ENCODE data around the gene MRRF. TPM values are rescaled to one million over a fixed set of nuclear protein-coding genes. Genes with fewer than 3 reads are reported as not detected.
"Not testable (repeated sequence)": the region's sequence is repeated elsewhere in the genome, so short reads cannot be mapped to it uniquely, and the experiment has no call there.

MRRF gene
- polyA plus RNA-seq, 1 donor (not counting 4 experiments of a cell fraction or from before 2014, with no cell fraction given) = 82.6 TPM

- Histone ChIP-seq H3K27me3 (ENCODE audit: control insufficient read depth, extremely low read depth, insufficient read depth, low read length) (no peaks in the 10 kb centered on the region), H3K9me3 (ENCODE audit: control insufficient read depth, low read depth, low read length) (no peaks in the 10 kb centered on the region), H3K36me3 (ENCODE audit: control insufficient read depth in 2 of 2, extremely low read depth in 1 of 2, insufficient read depth in 2 of 2, low read length in 2 of 2) (peaks cover under 1 to 8% of the 10 kb centered on the region in 2 experiments), H3K4me2 (ENCODE audit: control insufficient read depth, extremely low read depth, insufficient read depth, low read depth, low read length) (no peak overlapping the region), H3K27ac (ENCODE audit: control insufficient read depth, insufficient read depth, low read length) (no peak overlapping the region), H3K4me3 (ENCODE audit: control insufficient read depth in 2 of 3, extremely low read depth in 1 of 3, insufficient read depth in 2 of 3, low read depth in 1 of 3, low read length in 3 of 3) (no peak overlapping the region), H3K9me1 (ENCODE audit: control insufficient read depth, extremely low read depth, insufficient read depth, low read length) (no peaks in the 10 kb centered on the region), H4K20me1 (ENCODE audit: control insufficient read depth, extremely low read depth, insufficient read depth, low read length) (no peaks in the 10 kb centered on the region), H3K79me2 (ENCODE audit: control insufficient read depth, insufficient read depth, low read length) (no peaks in the 10 kb centered on the region), H2AFZ (ENCODE audit: control insufficient read depth, low read length) (no peak overlapping the region), H3K4me1 (ENCODE audit: control insufficient read depth, extremely low read depth, insufficient read depth, low read length) (no peaks in the 10 kb centered on the region), H3K9ac (ENCODE audit: control insufficient read depth, extremely low read depth, insufficient read depth, low read length) (no peak overlapping the region)
- TF ChIP-seq CTCF (optimal IDR thresholded peaks at IDR 0.05 in 1 of 3, IDR thresholded peaks at IDR 0.05 in 1 of 3, conservative IDR thresholded peaks at IDR 0.05 in 1 of 3; ENCODE audit: extremely low read depth in 1 of 3, insufficient read depth in 2 of 3, low read length in 3 of 3) = no peak
- TF ChIP-seq EZH2 (IDR thresholded peaks at IDR 0.05; ENCODE audit: low read length) = no peak
- dilution Hi-C loops (cut with MboI; ENCODE audit: extremely low pct_ligation_motif_present, low sequenced_read_pairs) = no loop called here
- FAIRE-seq (no peak), DNase-seq (ENCODE audit: low read depth, low spot score) (no peak)
These were observed 64.9 kb downstream of the MRRF start for GRCh38 chr9:122329597-122329996.

- H3K4me3 ChIP-seq (ENCODE audit: control insufficient read depth in 2 of 3, extremely low read depth in 1 of 3, insufficient read depth in 2 of 3, low read depth in 1 of 3, low read length in 3 of 3); H3K36me3 ChIP-seq (ENCODE audit: control insufficient read depth in 2 of 2, extremely low read depth in 1 of 2, insufficient read depth in 2 of 2, low read length in 2 of 2); dilution Hi-C loops (cut with MboI; ENCODE audit: extremely low pct_ligation_motif_present, low sequenced_read_pairs); H3K9ac ChIP-seq (ENCODE audit: control insufficient read depth, extremely low read depth, insufficient read depth, low read length); H3K4me1 ChIP-seq (ENCODE audit: control insufficient read depth, extremely low read depth, insufficient read depth, low read length); H4K20me1 ChIP-seq (ENCODE audit: control insufficient read depth, extremely low read depth, insufficient read depth, low read length); H3K9me1 ChIP-seq (ENCODE audit: control insufficient read depth, extremely low read depth, insufficient read depth, low read length); H3K27me3 ChIP-seq (ENCODE audit: control insufficient read depth, extremely low read depth, insufficient read depth, low read length); H3K79me2 ChIP-seq (ENCODE audit: control insufficient read depth, insufficient read depth, low read length); H2AFZ ChIP-seq (ENCODE audit: control insufficient read depth, low read length); H3K27ac ChIP-seq (ENCODE audit: control insufficient read depth, insufficient read depth, low read length); H3K4me2 ChIP-seq (ENCODE audit: control insufficient read depth, extremely low read depth, insufficient read depth, low read depth, low read length); H3K9me3 ChIP-seq (ENCODE audit: control insufficient read depth, low read depth, low read length); FAIRE-seq; DNase-seq (ENCODE audit: low read depth, low spot score): not testable (repeated sequence)
These were observed 65.8 kb downstream of the MRRF start for GRCh38 chr9:122330466-122330865.

- no peak overlapping the region for H3K9ac ChIP-seq (ENCODE audit: control insufficient read depth, extremely low read depth, insufficient read depth, low read length)
- H3K36me3 ChIP-seq (ENCODE audit: control insufficient read depth in 2 of 2, extremely low read depth in 1 of 2, insufficient read depth in 2 of 2, low read length in 2 of 2) = peaks cover 0 to 6% of the 10 kb centered on the region in 2 experiments
- H2AFZ ChIP-seq (ENCODE audit: control insufficient read depth, low read length) = no peak overlapping the region
- H3K79me2 ChIP-seq (ENCODE audit: control insufficient read depth, insufficient read depth, low read length) = no peaks in the 10 kb centered on the region
- H3K4me1 ChIP-seq (ENCODE audit: control insufficient read depth, extremely low read depth, insufficient read depth, low read length) = no peaks in the 10 kb centered on the region
- TF ChIP-seq EZH2 (IDR thresholded peaks at IDR 0.05; ENCODE audit: low read length) = no peak
- TF ChIP-seq CTCF (optimal IDR thresholded peaks at IDR 0.05 in 1 of 3, IDR thresholded peaks at IDR 0.05 in 1 of 3, conservative IDR thresholded peaks at IDR 0.05 in 1 of 3; ENCODE audit: extremely low read depth in 1 of 3, insufficient read depth in 2 of 3, low read length in 3 of 3) = no peak
- dilution Hi-C loops (cut with MboI; ENCODE audit: extremely low pct_ligation_motif_present, low sequenced_read_pairs) = no loop called here
- H3K4me2 ChIP-seq (ENCODE audit: control insufficient read depth, extremely low read depth, insufficient read depth, low read depth, low read length) = no peak overlapping the region
- H3K9me3 ChIP-seq (ENCODE audit: control insufficient read depth, low read depth, low read length) = no peaks in the 10 kb centered on the region
- DNase-seq (ENCODE audit: low read depth, low spot score) (no peak), FAIRE-seq (no peak)
- no peaks in the 10 kb centered on the region for H3K9me1 ChIP-seq (ENCODE audit: control insufficient read depth, extremely low read depth, insufficient read depth, low read length)
- no peaks in the 10 kb centered on the region for H3K27me3 ChIP-seq (ENCODE audit: control insufficient read depth, extremely low read depth, insufficient read depth, low read length)
- no peaks in the 10 kb centered on the region for H4K20me1 ChIP-seq (ENCODE audit: control insufficient read depth, extremely low read depth, insufficient read depth, low read length)
- no peak overlapping the region for H3K4me3 ChIP-seq (ENCODE audit: control insufficient read depth in 2 of 3, extremely low read depth in 1 of 3, insufficient read depth in 2 of 3, low read depth in 1 of 3, low read length in 3 of 3)
- no peak overlapping the region for H3K27ac ChIP-seq (ENCODE audit: control insufficient read depth, insufficient read depth, low read length)
These were observed 66.8 kb downstream of the MRRF start for GRCh38 chr9:122331523-122331927.

All from keratinocyte (primary cell).